ENCODE results near the gene NSUN4. TPM values are rescaled to one million over a fixed set of nuclear protein-coding genes. Genes with fewer than 3 reads are reported as not detected.
A peak's percentile ranks its signal among the peaks of the same experiment; 100 is the strongest.

Gene NSUN4
- total RNA-seq, 2 donors from 2014 or later: 21.0 to 29.0 TPM

DNA sequence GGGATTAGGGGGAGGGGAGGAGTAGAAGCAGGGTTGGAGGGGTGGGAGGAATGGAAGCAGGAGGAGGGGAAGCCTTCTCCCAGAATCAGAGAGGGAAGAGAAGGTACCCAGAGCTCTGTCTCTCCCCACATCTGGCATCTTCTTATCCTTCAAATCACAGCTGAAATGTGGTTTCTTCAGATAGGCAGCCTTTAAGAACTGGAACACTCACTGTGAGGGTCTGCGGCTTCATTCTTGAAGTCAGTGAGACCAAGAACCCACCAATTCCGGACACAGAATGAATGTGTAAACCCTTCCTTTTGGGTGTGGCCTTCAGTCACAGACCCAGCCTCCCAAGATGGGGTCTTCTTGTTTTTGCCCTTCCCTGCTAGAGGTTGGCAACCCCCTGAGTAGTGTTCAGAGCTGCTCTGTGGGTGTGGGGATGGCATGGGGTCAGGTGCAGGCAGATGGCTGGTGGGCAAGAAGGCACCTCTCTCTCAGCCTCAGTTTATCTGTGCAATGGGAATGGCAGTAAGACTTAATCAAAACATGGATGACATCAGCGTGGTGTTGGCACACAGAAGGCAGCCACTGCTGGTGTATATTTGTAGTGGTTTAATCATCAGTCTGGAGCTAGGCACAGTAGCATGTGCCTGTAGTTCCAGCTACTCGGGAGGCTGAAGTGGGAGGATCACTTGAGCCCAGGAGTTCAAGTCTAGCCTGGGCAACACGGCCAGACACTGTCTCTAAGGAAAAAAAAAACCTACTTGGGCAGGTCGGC is 60.7 kb downstream of the NSUN4 start:
- Histone ChIP-seq H3K4me3 (no peak overlapping the region), H3K27me3 (replicated peaks; ENCODE audit: insufficient read depth) (no peaks in the 10 kb centered on the region), H3K36me3 (no peaks in the 10 kb centered on the region), H3K9me3 (no peaks in the 10 kb centered on the region), H3K4me1 (replicated peaks) (peaks cover 28% of the 10 kb centered on the region), H3K27ac (peak overlapping the region; percentile 23 to 64)
- intact Hi-C loops (cut with DNase I): no loop called here
- TF ChIP-seq POLR2A (IDR thresholded peaks at IDR 0.05): no peak
- no peak for TF ChIP-seq CTCF (IDR thresholded peaks at IDR 0.05)
- TF ChIP-seq POLR2AphosphoS5 (IDR thresholded peaks at IDR 0.05): no peak
- 59% methylated on average over 6 of the region's 6 CpGs for WGBS
- no peak for DNase-seq (ENCODE audit: low spot score)

DNA sequence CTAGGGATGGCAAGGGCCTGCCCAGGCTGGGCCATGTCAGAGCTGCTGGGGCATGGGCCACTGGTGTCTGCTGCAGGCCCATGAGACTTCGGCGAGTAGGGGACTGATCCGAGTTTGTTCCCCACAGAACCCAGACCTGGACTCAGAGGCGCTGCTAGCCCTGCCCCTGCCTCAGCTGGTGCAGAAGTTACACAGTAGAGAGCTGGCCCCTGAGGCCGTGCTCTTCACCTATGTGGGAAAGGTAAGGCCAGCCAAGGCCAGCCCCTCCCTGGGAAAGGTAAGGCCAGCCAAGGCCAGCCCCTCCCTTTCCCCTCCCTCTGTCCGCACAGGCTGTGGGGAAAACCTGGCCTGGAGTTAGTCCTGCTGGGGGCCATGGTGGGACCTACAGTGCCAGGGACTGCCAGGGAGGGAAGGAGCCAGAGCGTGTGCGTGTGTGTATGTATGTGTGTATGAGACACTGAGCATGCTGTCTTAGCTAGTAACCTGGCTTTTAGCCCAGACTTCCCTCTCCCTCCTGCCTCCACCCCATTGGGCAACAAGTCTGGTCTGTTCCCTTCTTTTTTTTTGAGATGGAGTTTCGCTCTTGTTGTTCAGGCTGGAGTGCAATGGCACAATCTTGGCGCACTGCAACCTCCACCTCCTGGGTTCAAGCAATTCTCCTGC is 61.5 kb downstream of the NSUN4 start:
- peak; percentile 96 for DNase-seq (ENCODE audit: low spot score)
- Histone ChIP-seq H3K4me3 (no peak overlapping the region), H3K27ac (peak overlapping the region; percentile 23 to 64), H3K9me3 (no peaks in the 10 kb centered on the region), H3K36me3 (peaks cover 0 to 3% of the 10 kb centered on the region in 2 donors), H3K4me1 (replicated peaks) (peaks cover 24% of the 10 kb centered on the region), H3K27me3 (replicated peaks; ENCODE audit: insufficient read depth) (no peaks in the 10 kb centered on the region)
- intact Hi-C loops (cut with DNase I): no loop called here
- TF ChIP-seq CTCF (IDR thresholded peaks at IDR 0.05) (peak in 2 of 4 experiments; percentile 3 to 18), POLR2A (IDR thresholded peaks at IDR 0.05) (peak; percentile 48), POLR2AphosphoS5 (IDR thresholded peaks at IDR 0.05) (peak; percentile 96)
- WGBS: 20% methylated on average over 10 of the region's 10 CpGs

DNA sequence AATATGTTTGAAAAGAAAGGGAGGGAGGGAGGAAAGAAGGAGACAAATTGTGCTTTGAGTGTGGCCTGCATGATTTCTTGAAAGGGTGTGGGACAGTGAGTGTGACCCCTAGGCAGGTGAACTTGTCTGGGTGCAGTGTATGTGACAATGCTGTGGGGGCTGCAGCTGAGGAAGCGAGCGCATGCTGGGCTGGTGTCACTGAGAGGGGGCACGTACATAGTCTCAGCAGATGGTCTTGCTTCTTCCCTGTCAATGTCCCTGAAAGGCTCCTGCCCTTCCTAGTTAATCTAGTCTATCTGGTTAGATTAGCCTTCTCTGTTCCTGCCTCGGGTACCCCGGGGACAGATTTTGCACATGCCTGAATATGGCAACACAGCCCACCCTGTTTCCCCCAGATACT is 63.3 kb downstream of the NSUN4 start:
- peaks cover 0 to 5% of the 10 kb centered on the region in 2 donors for H3K36me3 ChIP-seq
- 76% methylated on average over 5 of the region's 5 CpGs for WGBS
- H3K9me3 ChIP-seq: no peaks in the 10 kb centered on the region
- H3K4me1 ChIP-seq (replicated peaks): peaks cover 18% of the 10 kb centered on the region
- H3K27ac ChIP-seq: peak overlapping the region in 1 of 2 donors; percentile 64
- H3K27me3 ChIP-seq (replicated peaks; ENCODE audit: insufficient read depth): no peaks in the 10 kb centered on the region
- H3K4me3 ChIP-seq: no peak overlapping the region
- TF ChIP-seq POLR2A (IDR thresholded peaks at IDR 0.05) (no peak), POLR2AphosphoS5 (IDR thresholded peaks at IDR 0.05) (no peak), CTCF (IDR thresholded peaks at IDR 0.05) (no peak)
- intact Hi-C loops (cut with DNase I): no loop called here
- no peak for DNase-seq (ENCODE audit: low spot score)

DNA sequence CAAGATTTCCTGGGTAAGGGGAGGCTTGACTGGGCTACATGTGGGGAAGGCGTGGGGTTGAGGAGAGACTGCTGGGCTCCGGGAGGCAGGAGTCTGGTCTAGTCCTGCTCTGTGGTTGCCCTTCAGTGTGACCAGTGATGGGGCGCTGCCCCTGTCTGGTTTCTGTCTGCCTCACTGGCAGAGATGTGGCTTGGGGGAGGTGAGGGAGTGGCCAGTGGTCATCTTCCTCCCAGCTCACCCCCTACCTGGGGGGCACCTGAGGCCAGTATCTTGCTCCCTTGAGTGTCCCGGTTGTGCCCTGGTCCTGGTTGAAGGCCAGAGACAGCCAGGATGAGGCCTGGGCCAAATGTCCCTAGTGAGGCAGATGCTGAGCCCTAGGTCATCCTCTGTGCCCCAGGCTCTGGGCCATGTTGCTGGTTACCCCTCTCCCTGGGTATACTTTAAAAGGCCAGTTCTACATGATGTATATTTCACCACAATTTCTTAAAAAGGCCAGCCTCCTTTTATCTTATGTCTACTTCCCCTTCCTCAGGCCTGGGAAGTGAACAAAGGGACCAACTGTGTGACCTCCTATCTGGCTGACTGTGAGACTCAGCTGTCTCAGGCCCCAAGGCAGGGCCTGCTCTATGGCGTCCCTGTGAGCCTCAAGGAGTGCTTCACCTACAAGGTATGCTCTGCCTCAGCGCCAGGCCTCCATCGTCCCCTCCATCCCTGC is 64.0 kb downstream of the NSUN4 start:
- Histone ChIP-seq H3K4me3 (no peak overlapping the region), H3K9me3 (no peaks in the 10 kb centered on the region), H3K4me1 (replicated peaks) (peaks cover 10% of the 10 kb centered on the region), H3K36me3 (peaks cover 0 to 6% of the 10 kb centered on the region in 2 donors), H3K27me3 (replicated peaks; ENCODE audit: insufficient read depth) (no peaks in the 10 kb centered on the region), H3K27ac (peak overlapping the region in 1 of 2 donors; percentile 4)
- no peak for TF ChIP-seq CTCF (IDR thresholded peaks at IDR 0.05)
- no peak for TF ChIP-seq POLR2A (IDR thresholded peaks at IDR 0.05)
- no peak for TF ChIP-seq POLR2AphosphoS5 (IDR thresholded peaks at IDR 0.05)
- WGBS: 91% methylated on average over 7 of the region's 7 CpGs
- intact Hi-C loops (cut with DNase I): loop anchor here (5.0 kb wide), 1 partner anchor 323 kb away; no protein-coding TSS in a partner anchor
- DNase-seq (ENCODE audit: low spot score): no peak
